SK-N-SH (cell line): ENCODE measurements around the gene CDK1. TPM values are rescaled to one million over a fixed set of nuclear protein-coding genes. Genes with fewer than 3 reads are reported as not detected.

Experiments
- CTCF ChIA-PET: fragments of 300-600, 350-600 bp; formaldehyde crosslinking; extraction: SDS; loops from one replicate; lab custom pipeline; 2021; lab: Yijun Ruan, JAX
- POLR2A ChIA-PET: fragments of 350-600 bp; sonication (Branson Sonifier 250); formaldehyde crosslinking; extraction: SDS; loops from one replicate; lab custom pipeline; 2020; ENCODE audit warnings: antibody characterized with exemption, inconsistent platforms; lab: Yijun Ruan, JAX
- DNase-seq: peaks from one replicate; pipeline ENCODE4 v3.0.0; 2012
- H2AFZ ChIP-seq: fragments of 200-600 bp; sonication (generic); 2 replicates; pipeline ENCODE4 v1.8.1; 2016; ENCODE audit warnings: antibody characterized with exemption, mild to moderate bottlenecking, low read depth
- H3F3A ChIP-seq: fragments of 200-600 bp; sonication (generic); replicated peaks from 2 replicates; pipeline ENCODE3; 2016; ENCODE audit warnings: antibody characterized with exemption, mild to moderate bottlenecking; ENCODE audit not compliant: insufficient read depth
- H3K27ac ChIP-seq, 2 experiments: fragments of 200-500 bp in 1 of 2; fragments of 200-600 bp in 1 of 2; sonication (Bioruptor generic) in 1 of 2; sonication (generic), shearing (Covaris generic) in 1 of 2; 2 replicates each; pipeline versions ENCODE4 v1.5.1 to v1.6.1; 2014 to 2016; ENCODE audit warnings: low read depth in 2 of 2, inconsistent platforms in 1 of 2, low read length in 1 of 2, mild to moderate bottlenecking in 1 of 2, mixed read lengths in 1 of 2
- H3K27me3 ChIP-seq: fragments of 200-600 bp; sonication (generic), shearing (Covaris generic); 2 replicates; pipeline ENCODE4 v1.6.1; 2016; ENCODE audit warnings: mixed run types; ENCODE audit not compliant: insufficient read depth
- H3K36me3 ChIP-seq, 2 experiments: fragments of 200-500 bp in 1 of 2; fragments of 200-600 bp in 1 of 2; sonication (Bioruptor generic) in 1 of 2; sonication (generic) in 1 of 2; replicated peaks in 1 of 2; 2 replicates each; pipeline versions ENCODE3 to v1.5.1; 2014 to 2016; ENCODE audit warnings: low read length in 1 of 2, mild to moderate bottlenecking in 1 of 2; ENCODE audit not compliant: insufficient read depth in 2 of 2, control insufficient read depth in 1 of 2
- H3K4me1 ChIP-seq, 2 experiments: fragments of 200-500 bp in 1 of 2; fragments of 200-600 bp in 1 of 2; sonication (Bioruptor generic) in 1 of 2; sonication (generic), shearing (Covaris generic) in 1 of 2; 2 replicates each; pipeline versions ENCODE4 v1.5.1 to v1.6.1; 2014 to 2016; ENCODE audit warnings: low read depth in 1 of 2, low read length in 1 of 2, mixed run types in 1 of 2; ENCODE audit not compliant: insufficient read depth in 2 of 2, control insufficient read depth in 1 of 2
- H3K4me2 ChIP-seq: fragments of 200-600 bp; sonication (generic), shearing (Covaris generic); 2 replicates; pipeline ENCODE4 v1.6.1; 2017; ENCODE audit warnings: mixed run types
- H3K4me3 ChIP-seq, 2 experiments: fragments of 200-500 bp in 1 of 2; fragments of 200-600 bp in 1 of 2; sonication (Bioruptor generic) in 1 of 2; sonication (generic), shearing (Covaris generic) in 1 of 2; 2 replicates each; pipeline versions ENCODE4 v1.5.1 to v1.8.1; 2014 to 2016; ENCODE audit warnings: low read depth in 2 of 2, inconsistent platforms in 1 of 2, low read length in 1 of 2, mild to moderate bottlenecking in 1 of 2, mixed read lengths in 1 of 2, moderate library complexity in 1 of 2
- H3K79me2 ChIP-seq: fragments of 200-600 bp; sonication (generic); 2 replicates; pipeline ENCODE4 v1.8.1; 2017; ENCODE audit warnings: mild to moderate bottlenecking; ENCODE audit not compliant: insufficient read depth
- H3K9ac ChIP-seq: fragments of 200-600 bp; sonication (generic); 2 replicates; pipeline ENCODE4 v1.6.1; 2017; ENCODE audit warnings: mixed run types
- H3K9me2 ChIP-seq: fragments of 200-600 bp; sonication (generic); 2 replicates; pipeline ENCODE4 v1.6.1; 2017; ENCODE audit warnings: mixed run types
- H3K9me3 ChIP-seq: fragments of 200-600 bp; sonication (generic); 2 replicates; pipeline ENCODE4 v1.6.1; 2017; ENCODE audit warnings: mixed run types, mild to moderate bottlenecking, moderate library complexity
- H4K20me1 ChIP-seq: fragments of 200-600 bp; sonication (generic); 2 replicates; pipeline ENCODE4 v1.6.1; 2017; ENCODE audit warnings: mild to moderate bottlenecking, mixed run types; ENCODE audit not compliant: insufficient read depth
- CHD2 ChIP-seq: fragments of 150-350 bp; IDR thresholded peaks from 2 replicates; pipeline ENCODE4 v1.6.1; 2018; ENCODE audit warnings: low read length; ENCODE audit not compliant: partially characterized antibody
- ELF1 ChIP-seq: IDR thresholded peaks from 2 replicates; pipeline ENCODE4 v1.4.0; 2012
- EP300 ChIP-seq, 2 experiments: IDR thresholded peaks; 2 replicates each; pipeline versions ENCODE4 v1.4.0 to v1.6.1; 2012; ENCODE audit warnings: borderline replicate concordance in 1 of 2, low read depth in 1 of 2, low read length in 1 of 2
- FOXM1 ChIP-seq: IDR thresholded peaks from 2 replicates; pipeline ENCODE4 v1.4.0; 2012; ENCODE audit warnings: low read depth, mild to moderate bottlenecking
- GABPA ChIP-seq: IDR thresholded peaks from 2 replicates; pipeline ENCODE4 v1.4.0; 2012; ENCODE audit warnings: low read depth, mild to moderate bottlenecking
- GATA2 ChIP-seq: sonication (generic); formaldehyde crosslinking; IDR thresholded peaks from 2 replicates; pipeline ENCODE4 v1.5.0; 2020; ENCODE audit warnings: mild to moderate bottlenecking, missing genetic modification reagents
- MEF2A ChIP-seq: IDR thresholded peaks from 2 replicates; pipeline ENCODE4 v1.4.0; 2012; ENCODE audit warnings: low read depth, borderline replicate concordance
- NFIC ChIP-seq: IDR thresholded peaks from 2 replicates; pipeline ENCODE4 v1.4.0; 2012; ENCODE audit warnings: borderline replicate concordance
- POLR2AphosphoS5 ChIP-seq: IDR thresholded peaks from 2 replicates; pipeline ENCODE4 v1.6.1; 2012; ENCODE audit warnings: low read depth, low read length
- REST ChIP-seq: IDR thresholded peaks from 2 replicates; pipeline ENCODE4 v1.6.1; 2012; ENCODE audit warnings: mild to moderate bottlenecking, low read depth, low read length, moderate library complexity
- SMC3 ChIP-seq: IDR thresholded peaks from 2 replicates; pipeline ENCODE4 v1.6.1; 2012; ENCODE audit warnings: low read depth, low read length, improper control_type of control experiment
- TEAD4 ChIP-seq: IDR thresholded peaks from 2 replicates; pipeline ENCODE4 v1.4.0; 2012; ENCODE audit warnings: mild to moderate bottlenecking, borderline replicate concordance; ENCODE audit not compliant: insufficient read depth
- YY1 ChIP-seq: IDR thresholded peaks from 2 replicates; pipeline ENCODE4 v1.4.0; 2012; ENCODE audit warnings: low read depth, mild to moderate bottlenecking
- WGBS: methylation state at CpG from one replicate; pipeline ENCODE4 v1.1.6; 2017; ENCODE audit warnings: low lambda C conversion rate; 5-methylcytosine and 5-hydroxymethylcytosine counted together
- polyA plus RNA-seq, 3 experiments: library from polyadenylated mRNA; depleted of rRNA; stranded (reverse); fragments of >200 nt; gene quantifications; 2 replicates each; pipeline ENCODE4 v1.2.3, GENCODE V29; 2012
- TF ChIP-seq, protein P1 (sequence below): fragments of 200-600 bp; sonication (generic); IDR thresholded peaks from 2 replicates; pipeline ENCODE4 v1.6.1; 2017; ENCODE audit warnings: antibody characterized with exemption, mild to moderate bottlenecking, moderate library complexity

The CDK1 gene
- polyA plus RNA-seq, 1 of the 3 experiments (the other 2 are of a cell fraction) = 20.8 TPM

GRCh38 chr10:60803433-60803832 is 25.2 kb downstream of the CDK1 start:
- Histone ChIP-seq H3K27ac (no peak overlapping the region), H3K36me3 (no peaks in the 10 kb centered on the region), H3K79me2 (no peaks in the 10 kb centered on the region), H2AFZ (no peak overlapping the region), H3K4me2 (no peak overlapping the region), H3K4me3 (no peak overlapping the region)
- no peak for DNase-seq
- TF ChIP-seq CHD2 = no peak
- no peak for TF ChIP-seq NFIC
- no peak for TF ChIP-seq MEF2A
- no peak for TF ChIP-seq SMC3
- no peak for TF ChIP-seq REST
- TF ChIP-seq ELF1 = no peak
- TF ChIP-seq POLR2AphosphoS5 = no peak
- TF ChIP-seq, protein P1, sequence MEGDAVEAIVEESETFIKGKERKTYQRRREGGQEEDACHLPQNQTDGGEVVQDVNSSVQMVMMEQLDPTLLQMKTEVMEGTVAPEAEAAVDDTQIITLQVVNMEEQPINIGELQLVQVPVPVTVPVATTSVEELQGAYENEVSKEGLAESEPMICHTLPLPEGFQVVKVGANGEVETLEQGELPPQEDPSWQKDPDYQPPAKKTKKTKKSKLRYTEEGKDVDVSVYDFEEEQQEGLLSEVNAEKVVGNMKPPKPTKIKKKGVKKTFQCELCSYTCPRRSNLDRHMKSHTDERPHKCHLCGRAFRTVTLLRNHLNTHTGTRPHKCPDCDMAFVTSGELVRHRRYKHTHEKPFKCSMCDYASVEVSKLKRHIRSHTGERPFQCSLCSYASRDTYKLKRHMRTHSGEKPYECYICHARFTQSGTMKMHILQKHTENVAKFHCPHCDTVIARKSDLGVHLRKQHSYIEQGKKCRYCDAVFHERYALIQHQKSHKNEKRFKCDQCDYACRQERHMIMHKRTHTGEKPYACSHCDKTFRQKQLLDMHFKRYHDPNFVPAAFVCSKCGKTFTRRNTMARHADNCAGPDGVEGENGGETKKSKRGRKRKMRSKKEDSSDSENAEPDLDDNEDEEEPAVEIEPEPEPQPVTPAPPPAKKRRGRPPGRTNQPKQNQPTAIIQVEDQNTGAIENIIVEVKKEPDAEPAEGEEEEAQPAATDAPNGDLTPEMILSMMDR = no peak
- TF ChIP-seq GABPA = no peak
- TF ChIP-seq FOXM1 = no peak
- no peak for TF ChIP-seq YY1
- TF ChIP-seq, all 33 proteins: peak for 0
- Histone ChIP-seq H3F3A (no peaks in the 10 kb centered on the region), H3K27me3 (no peaks in the 10 kb centered on the region), H4K20me1 (no peaks in the 10 kb centered on the region), H3K4me1 (no peaks in the 10 kb centered on the region; a peak in 1 of 4 replicates), H3K9me2 (no peaks in the 10 kb centered on the region), H3K9me3 (no peaks in the 10 kb centered on the region), H3K9ac (no peak overlapping the region)
- ChIA-PET CTCF (interaction anchor here (1.2 kb wide), 2 partner anchors 13 to 161 kb away, joined by 3 to 5 read pairs; no protein-coding TSS in a partner anchor), POLR2A (no interaction called here)
- 93% methylated on average over 4 of the region's 5 CpGs for WGBS

DNA sequence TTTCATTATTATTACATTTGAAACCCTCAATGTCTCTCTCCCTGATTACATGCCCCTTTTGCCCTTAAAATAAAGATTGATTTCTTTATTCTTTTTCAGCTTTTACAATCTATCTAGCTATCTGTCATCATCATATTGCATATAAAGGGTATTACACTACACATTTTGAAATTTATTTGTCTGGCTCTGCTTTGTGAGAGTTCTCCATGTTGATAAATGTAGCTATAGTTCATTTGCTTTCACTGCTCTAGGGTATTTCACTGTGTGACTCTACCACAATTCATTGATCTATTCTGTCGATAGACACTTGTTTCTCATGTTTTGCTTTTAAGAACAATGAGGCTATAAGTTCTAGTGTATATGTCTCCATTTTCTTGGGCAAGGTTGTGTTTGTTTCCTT is 25.6 kb downstream of the CDK1 start:
- Histone ChIP-seq H3K27me3 (no peaks in the 10 kb centered on the region), H3K9me3 (no peaks in the 10 kb centered on the region), H3K9ac (no peak overlapping the region), H3K79me2 (no peaks in the 10 kb centered on the region), H3K4me2 (no peak overlapping the region), H3K9me2 (no peaks in the 10 kb centered on the region), H3K4me1 (no peaks in the 10 kb centered on the region; a peak in 1 of 4 replicates), H3K36me3 (no peaks in the 10 kb centered on the region), H3F3A (no peaks in the 10 kb centered on the region), H3K27ac (no peak overlapping the region)
- no peak for DNase-seq
- TF ChIP-seq TEAD4 (no peak), GABPA (no peak), GATA2 (no peak), NFIC (no peak), CHD2 (no peak), EP300 (IDR thresholded peaks at IDR 0.05; ENCODE audit: borderline replicate concordance in 1 of 2, low read depth in 1 of 2, low read length in 1 of 2) (no peak)
- TF ChIP-seq, all 33 proteins: peak for 0
- Histone ChIP-seq H4K20me1 (no peaks in the 10 kb centered on the region), H3K4me3 (no peak overlapping the region), H2AFZ (no peak overlapping the region)
- 95% methylated on average over 1 of the region's 1 CpG for WGBS
- ChIA-PET POLR2A (no interaction called here), CTCF (interaction anchor here (1.2 kb wide), 1 partner anchor 13 kb away, joined by 5 read pairs; no protein-coding TSS in a partner anchor)
